HUDEP-2 (cell line): ENCODE data around the gene SLC33A1.

Experiments used
- DNase-seq, 76 experiments: peaks; one replicate each; lab custom pipeline; 2025; ENCODE audit not compliant: unreplicated experiment in 76 of 76; lab: John Stamatoyannopoulos, UW

Gene SLC33A1

GRCh38 chr3:155804323-155804722 is 49.9 kb downstream of the SLC33A1 start:
- DNase-seq = no peak

GRCh38 chr3:155792532-155792931 is 61.7 kb downstream of the SLC33A1 start:
- DNase-seq = no peak

GRCh38 chr3:155791190-155791589 is 63.0 kb downstream of the SLC33A1 start:
- no peak for DNase-seq

GRCh38 chr3:155790272-155790925 is 63.8 kb downstream of the SLC33A1 start:
- DNase-seq = peak in 10 of 76 experiments; percentile 1 to 30 (median 12)

GRCh38 chr3:155785662-155786295 is 68.4 kb downstream of the SLC33A1 start:
- DNase-seq = no peak

GRCh38 chr3:155782390-155782953 is 71.8 kb downstream of the SLC33A1 start:
- DNase-seq = no peak

- no peak for DNase-seq
Measured at GRCh38 chr3:155780291-155780690, 73.9 kb downstream of the SLC33A1 start.

- DNase-seq = no peak
Measured at GRCh38 chr3:155778462-155778861, 75.8 kb downstream of the SLC33A1 start.

- DNase-seq = no peak
Measured at GRCh38 chr3:155772801-155773200, 81.4 kb downstream of the SLC33A1 start.

GRCh38 chr3:155771126-155771525 is 83.1 kb downstream of the SLC33A1 start:
- DNase-seq = no peak
